Keratinocyte (primary cell): ENCODE measurements around the gene IKZF5. TPM values are rescaled to one million over a fixed set of nuclear protein-coding genes. Genes with fewer than 3 reads are reported as not detected.

Experiments used
- DNase-seq: peaks from one replicate; pipeline ENCODE4 v3.0.0-alpha.2; 2011; ENCODE audit warnings: low read depth, missing footprints, low spot score
- FAIRE-seq: peaks from 2 replicates; lab custom pipeline; 2011; peaks lifted over from hg19 to GRCh38; lab: Jason Lieb, UNC
- H2AFZ ChIP-seq: 2 replicates; pipeline ENCODE4 v1.6.0; 2012; ENCODE audit warnings: low read length, control low read depth, inconsistent platforms; ENCODE audit not compliant: control insufficient read depth
- H3K27ac ChIP-seq: 2 replicates; pipeline ENCODE4 v1.5.1; 2011; ENCODE audit warnings: low read length; ENCODE audit not compliant: control insufficient read depth, insufficient read depth
- H3K27me3 ChIP-seq: 3 replicates; pipeline ENCODE4 v1.6.0; 2011; ENCODE audit warnings: low read length; ENCODE audit not compliant: control insufficient read depth, insufficient read depth; ENCODE audit errors: extremely low read depth
- H3K36me3 ChIP-seq, 2 experiments: 2 replicates in 1 of 2; 3 replicates in 1 of 2; pipeline ENCODE4 v1.5.1; 2011; ENCODE audit warnings: low read length in 2 of 2, mild to moderate bottlenecking in 1 of 2; ENCODE audit not compliant: control insufficient read depth in 2 of 2, insufficient read depth in 2 of 2; ENCODE audit errors: extremely low read depth in 1 of 2
- H3K4me1 ChIP-seq: 3 replicates; pipeline ENCODE4 v1.5.1; 2011; ENCODE audit warnings: low read length; ENCODE audit not compliant: control insufficient read depth, insufficient read depth; ENCODE audit errors: extremely low read depth
- H3K4me2 ChIP-seq: 3 replicates; pipeline ENCODE4 v1.6.0; 2011; ENCODE audit warnings: low read depth, low read length; ENCODE audit not compliant: control insufficient read depth, insufficient read depth; ENCODE audit errors: extremely low read depth
- H3K4me3 ChIP-seq, 3 experiments: fragments of 200-600 bp in 1 of 3; sonication (generic) in 1 of 3; 2 replicates in 2 of 3; 3 replicates in 1 of 3; pipeline ENCODE4 v1.5.1; 2011 to 2016; ENCODE audit warnings: low read length in 3 of 3, mild to moderate bottlenecking in 3 of 3, control low read depth in 2 of 3, inconsistent platforms in 1 of 3, low read depth in 1 of 3, mixed read lengths in 1 of 3, mixed run types in 1 of 3, moderate library complexity in 1 of 3; ENCODE audit not compliant: control insufficient read depth in 2 of 3, insufficient read depth in 2 of 3; ENCODE audit errors: extremely low read depth in 1 of 3
- H3K79me2 ChIP-seq: 2 replicates; pipeline ENCODE4 v1.6.0; 2012; ENCODE audit warnings: low read length; ENCODE audit not compliant: control insufficient read depth, insufficient read depth
- H3K9ac ChIP-seq: 3 replicates; pipeline ENCODE4 v1.6.0; 2011; ENCODE audit warnings: low read length; ENCODE audit not compliant: control insufficient read depth, insufficient read depth; ENCODE audit errors: extremely low read depth
- H3K9me1 ChIP-seq: 3 replicates; pipeline ENCODE4 v1.6.0; 2011; ENCODE audit warnings: low read length; ENCODE audit not compliant: control insufficient read depth, insufficient read depth; ENCODE audit errors: extremely low read depth
- H3K9me3 ChIP-seq: 2 replicates; pipeline ENCODE4 v1.5.1; 2012; ENCODE audit warnings: low read depth, low read length; ENCODE audit not compliant: control insufficient read depth
- H4K20me1 ChIP-seq: 3 replicates; pipeline ENCODE4 v1.6.0; 2011; ENCODE audit warnings: low read length; ENCODE audit not compliant: control insufficient read depth, insufficient read depth; ENCODE audit errors: extremely low read depth
- CTCF ChIP-seq, 3 experiments: IDR thresholded peaks in 1 of 3; conservative IDR thresholded peaks in 1 of 3; optimal IDR thresholded peaks in 1 of 3; 2 replicates in 2 of 3; 3 replicates in 1 of 3; pipeline versions ENCODE3 to v1.5.1; 2011; ENCODE audit warnings: low read length in 3 of 3, mild to moderate bottlenecking in 3 of 3, moderate library complexity in 2 of 3, control low read depth in 1 of 3, inconsistent platforms in 1 of 3; ENCODE audit not compliant: insufficient read depth in 2 of 3; ENCODE audit errors: extremely low read depth in 1 of 3
- EZH2 ChIP-seq: IDR thresholded peaks from one replicate; pipeline ENCODE4 v1.6.1; 2012; ENCODE audit warnings: inconsistent platforms, mild to moderate bottlenecking, low read length, moderate library complexity
- dilution Hi-C: fragments of 300-500 bp; cut with MboI; formaldehyde crosslinking; loops from one replicate; pipeline ENCODE4 v1.7.0; 2020; ENCODE audit warnings: low sequenced_read_pairs; ENCODE audit not compliant: extremely low pct_ligation_motif_present
- polyA minus RNA-seq, 3 experiments: library from RNA; depleted of rRNA, polyadenylated mRNA; stranded (reverse); fragments of >200 nt; gene quantifications; 1 replicate in 1 of 3; 2 replicates in 1 of 3; 3 replicates in 1 of 3; pipeline ENCODE4 v1.2.3, GENCODE V29; 2011
- polyA plus RNA-seq, 5 experiments: library from polyadenylated mRNA; depleted of rRNA in 3 of 5; stranded (reverse) in 3 of 5; stranded (forward) in 1 of 5; unstranded in 1 of 5; fragments of >200 nt; gene quantifications; 1 replicate in 1 of 5; 2 replicates in 3 of 5; 3 replicates in 1 of 5; pipeline versions ENCODE4 v1.2.1 to v1.2.3, GENCODE V29; 2011 to 2012; ENCODE audit warnings: missing spikeins in 2 of 5, low read depth in 1 of 5, low replicate concordance in 1 of 5

IKZF5 gene
- polyA plus RNA-seq (4.6 to 6.5 TPM (median 6.0 TPM) in 3 replicates), polyA minus RNA-seq (1.4 to 6.7 TPM (median 5.3 TPM) in 3 replicates)
- 23.0 TPM for polyA plus RNA-seq (2011; ENCODE audit: low read depth)
- polyA plus RNA-seq (2011; cell fraction: cytosol; rRNA removed): 3.2 and 6.9 TPM in 2 replicates
- 7.4 and 7.5 TPM in 2 replicates for polyA plus RNA-seq (2011; cell fraction: nucleus; rRNA removed)
- 6.4 and 8.9 TPM in 2 replicates for polyA plus RNA-seq (2012; ENCODE audit: low replicate concordance)
- 3.1 TPM for polyA minus RNA-seq (2011; cell fraction: cytosol; rRNA and poly(A)+ RNA removed)
- polyA minus RNA-seq (2011; cell fraction: nucleus; rRNA and poly(A)+ RNA removed): 4.4 and 5.7 TPM in 2 replicates

- peak; percentile 57 for FAIRE-seq
- H3K79me2 ChIP-seq: peaks cover 46% of the 10 kb centered on the region
- dilution Hi-C loops: no loop called here
Measured at GRCh38 chr10:123008355-123009104, at the start of gene IKZF5, which contains the start of gene ACADSB. Gene IKZF5, minus strand, starts transcription at chr10:123008795. Its CDS starts 10,170 bp downstream, at chr10:122998625. Gene ACADSB, plus strand, starts transcription at chr10:123009006. Its CDS starts 24 bp downstream, at chr10:123009030.

GRCh38 chr10:123057968-123058367 is 49.4 kb upstream of the IKZF5 start:
- no peak for FAIRE-seq
- Histone ChIP-seq H3K27ac (no peak overlapping the region), H3K4me3 (no peak overlapping the region), H3K9ac (no peak overlapping the region), H2AFZ (no peak overlapping the region), H3K9me1 (no peaks in the 10 kb centered on the region), H4K20me1 (no peaks in the 10 kb centered on the region), H3K4me2 (no peak overlapping the region), H3K36me3 (no peaks in the 10 kb centered on the region), H3K79me2 (no peaks in the 10 kb centered on the region), H3K9me3 (no peaks in the 10 kb centered on the region), H3K27me3 (no peaks in the 10 kb centered on the region), H3K4me1 (no peaks in the 10 kb centered on the region)
- no peak for DNase-seq
- dilution Hi-C loops: no loop called here
- no peak for TF ChIP-seq EZH2
- TF ChIP-seq CTCF (optimal IDR thresholded peaks at IDR 0.05 in 1 of 3, IDR thresholded peaks at IDR 0.05 in 1 of 3, conservative IDR thresholded peaks at IDR 0.05 in 1 of 3; ENCODE audit: extremely low read depth in 1 of 3, insufficient read depth in 2 of 3, low read length in 3 of 3): no peak

More at GRCh38 chr10:123008355-123009104, at the start of gene IKZF5, which contains the start of gene ACADSB:
- TF ChIP-seq CTCF (optimal IDR thresholded peaks at IDR 0.05 in 1 of 3, IDR thresholded peaks at IDR 0.05 in 1 of 3, conservative IDR thresholded peaks at IDR 0.05 in 1 of 3; ENCODE audit: extremely low read depth in 1 of 3, insufficient read depth in 2 of 3, low read length in 3 of 3) (no peak), EZH2 (no peak)
- H3K9me3 ChIP-seq: no peaks in the 10 kb centered on the region
- H4K20me1 ChIP-seq: no peaks in the 10 kb centered on the region
- peak; percentile 96 for DNase-seq
- H3K9me1 ChIP-seq: no peaks in the 10 kb centered on the region
- H3K9ac ChIP-seq: peak within 1 kb of the TSS; percentile 97
- no peaks in the 10 kb centered on the region for H3K27me3 ChIP-seq
- H3K4me2 ChIP-seq: peak within 1 kb of the TSS; percentile 97
- H3K4me3 ChIP-seq: peak within 1 kb of the TSS; percentile 87 to 96 (median 93)
- peak within 1 kb of the TSS; percentile 88 for H3K27ac ChIP-seq
- H2AFZ ChIP-seq: peak within 1 kb of the TSS; percentile 97
- H3K36me3 ChIP-seq: no peaks in the 10 kb centered on the region
- peaks cover 17% of the 10 kb centered on the region for H3K4me1 ChIP-seq
